ENCODE data around the gene RGS19. TPM values are rescaled to one million over a fixed set of nuclear protein-coding genes. Genes with fewer than 3 reads are reported as not detected.

RGS19 gene
- total RNA-seq, 1 donor from 2014 or later, result 7.6 TPM

DNA sequence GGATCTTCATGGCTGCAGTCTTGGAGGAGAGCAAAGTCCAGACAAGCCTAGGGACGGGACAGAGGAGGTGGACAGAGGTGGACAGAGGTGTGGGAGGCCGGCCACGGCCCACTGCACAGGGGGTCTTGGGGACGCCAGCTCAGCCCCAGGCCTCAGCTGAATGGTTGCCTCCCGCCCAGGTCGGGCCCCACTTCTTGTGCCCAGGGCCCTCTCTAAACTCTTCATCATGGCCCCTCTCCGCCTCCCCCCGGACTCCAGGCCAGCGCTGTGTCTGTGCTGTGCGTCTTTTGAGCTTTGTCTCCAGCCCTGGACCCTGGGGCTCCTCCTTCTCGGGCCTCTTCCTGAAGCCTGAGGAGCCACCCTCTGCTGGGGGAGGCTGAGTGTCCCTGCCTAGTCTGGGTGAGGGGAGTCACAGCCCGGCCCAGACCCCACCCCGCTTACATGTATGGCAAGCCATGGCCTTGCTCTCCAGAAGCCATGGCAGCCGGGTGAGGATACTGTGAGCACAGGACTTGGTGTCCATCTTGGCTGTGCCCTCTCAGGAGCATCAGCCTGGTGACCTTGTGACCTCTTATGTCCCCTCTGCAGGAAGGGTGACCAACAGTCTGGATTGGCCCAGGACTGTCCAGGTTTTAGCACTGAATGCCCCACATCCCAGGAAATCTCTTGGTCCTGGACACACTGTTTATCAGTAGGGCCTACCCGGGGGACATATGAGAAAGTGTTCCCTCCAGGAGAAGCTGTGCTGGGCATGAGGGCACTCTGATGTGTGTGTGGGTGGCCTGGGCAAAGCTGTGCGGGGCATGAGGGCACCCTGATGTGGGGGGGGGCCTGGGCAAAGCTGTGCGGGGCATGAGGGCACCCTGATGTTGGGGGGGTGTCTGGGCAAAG is 37.5 kb upstream of the RGS19 start:
- Mint-ChIP-seq H3K27me3 (peaks cover 14% of the 10 kb centered on the region), H3K27ac (no peak overlapping the region), H3K36me3 (ENCODE audit: insufficient read depth) (no peaks in the 10 kb centered on the region), H3K9me3 (ENCODE audit: low read depth) (no peaks in the 10 kb centered on the region), H3K4me3 (ENCODE audit: low read depth) (no peak overlapping the region), H3K4me1 (ENCODE audit: low read depth) (no peaks in the 10 kb centered on the region)
- TF ChIP-seq, protein P1, sequence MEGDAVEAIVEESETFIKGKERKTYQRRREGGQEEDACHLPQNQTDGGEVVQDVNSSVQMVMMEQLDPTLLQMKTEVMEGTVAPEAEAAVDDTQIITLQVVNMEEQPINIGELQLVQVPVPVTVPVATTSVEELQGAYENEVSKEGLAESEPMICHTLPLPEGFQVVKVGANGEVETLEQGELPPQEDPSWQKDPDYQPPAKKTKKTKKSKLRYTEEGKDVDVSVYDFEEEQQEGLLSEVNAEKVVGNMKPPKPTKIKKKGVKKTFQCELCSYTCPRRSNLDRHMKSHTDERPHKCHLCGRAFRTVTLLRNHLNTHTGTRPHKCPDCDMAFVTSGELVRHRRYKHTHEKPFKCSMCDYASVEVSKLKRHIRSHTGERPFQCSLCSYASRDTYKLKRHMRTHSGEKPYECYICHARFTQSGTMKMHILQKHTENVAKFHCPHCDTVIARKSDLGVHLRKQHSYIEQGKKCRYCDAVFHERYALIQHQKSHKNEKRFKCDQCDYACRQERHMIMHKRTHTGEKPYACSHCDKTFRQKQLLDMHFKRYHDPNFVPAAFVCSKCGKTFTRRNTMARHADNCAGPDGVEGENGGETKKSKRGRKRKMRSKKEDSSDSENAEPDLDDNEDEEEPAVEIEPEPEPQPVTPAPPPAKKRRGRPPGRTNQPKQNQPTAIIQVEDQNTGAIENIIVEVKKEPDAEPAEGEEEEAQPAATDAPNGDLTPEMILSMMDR (IDR thresholded peaks at IDR 0.05; ENCODE audit: unreplicated experiment), result no peak
- DNase-seq (ENCODE audit: low spot score, unreplicated experiment), result no peak

DNA sequence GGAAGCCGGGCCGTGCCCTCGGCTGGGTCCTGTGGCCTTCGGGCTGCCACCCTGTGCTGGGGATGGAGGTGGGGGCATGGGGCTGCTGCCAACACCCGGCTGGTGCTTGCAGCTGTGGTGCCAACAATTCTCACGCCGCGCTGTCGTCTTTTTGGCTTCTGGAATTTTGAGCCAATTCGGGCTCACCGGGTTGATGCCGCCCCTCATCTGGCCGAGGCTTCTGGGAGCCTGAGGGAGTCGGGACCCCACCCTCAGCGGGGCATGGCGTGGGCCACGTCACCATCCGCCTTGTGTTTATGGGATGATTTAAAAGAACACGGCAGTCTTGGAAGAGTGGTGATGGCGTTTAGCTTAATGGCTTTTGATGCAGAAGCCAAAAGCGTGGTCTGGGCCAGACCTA is 36.7 kb upstream of the RGS19 start:
- TF ChIP-seq, protein P1 (IDR thresholded peaks at IDR 0.05; ENCODE audit: unreplicated experiment), result no peak
- Mint-ChIP-seq H3K27ac (no peak overlapping the region), H3K4me1 (ENCODE audit: low read depth) (no peaks in the 10 kb centered on the region), H3K36me3 (ENCODE audit: insufficient read depth) (no peaks in the 10 kb centered on the region), H3K9me3 (ENCODE audit: low read depth) (no peaks in the 10 kb centered on the region), H3K27me3 (peaks cover 6% of the 10 kb centered on the region), H3K4me3 (ENCODE audit: low read depth) (no peak overlapping the region)
- no peak for DNase-seq (ENCODE audit: low spot score, unreplicated experiment)

DNA sequence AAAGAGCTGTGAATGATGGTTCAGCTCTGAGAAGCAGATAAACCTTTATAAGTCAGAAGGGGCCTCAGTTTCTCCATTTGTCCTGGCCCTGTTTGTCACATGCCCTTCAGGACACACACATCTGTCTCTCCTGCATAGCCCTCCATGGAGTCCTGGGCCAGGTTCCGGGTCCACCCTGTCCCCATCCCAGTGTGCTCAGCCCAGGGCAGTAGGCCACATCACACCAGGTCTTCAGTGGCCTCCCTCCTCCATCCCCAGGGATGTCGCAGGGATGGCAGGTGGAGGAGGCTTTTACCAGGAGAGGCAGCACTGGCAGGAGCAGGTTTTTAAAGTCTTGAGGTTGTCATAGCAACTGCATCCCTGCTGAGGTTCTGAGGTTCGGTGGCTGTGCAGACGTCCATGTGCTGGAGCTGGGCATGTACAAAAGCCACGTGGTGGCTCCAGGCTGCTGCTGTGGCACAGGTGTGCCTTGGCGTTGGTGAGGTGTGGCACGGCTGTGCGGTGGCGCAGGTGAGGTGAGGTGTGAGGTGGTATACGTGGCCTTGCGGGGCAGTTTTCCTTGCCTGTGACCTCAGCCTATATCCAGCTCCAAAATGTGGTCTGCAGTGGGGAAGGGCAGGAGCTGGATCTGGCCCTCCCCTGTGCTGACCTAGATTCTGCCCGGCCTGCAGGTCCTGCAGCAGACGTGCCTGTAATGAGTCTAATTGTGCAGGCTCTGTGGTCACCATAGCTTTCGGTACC is 36.0 kb upstream of the RGS19 start:
- H3K4me3 Mint-ChIP-seq (ENCODE audit: low read depth), result no peak overlapping the region
- H3K27me3 Mint-ChIP-seq, result peaks cover 6% of the 10 kb centered on the region
- H3K27ac Mint-ChIP-seq, result no peak overlapping the region
- TF ChIP-seq, protein P1 (IDR thresholded peaks at IDR 0.05; ENCODE audit: unreplicated experiment), result no peak
- no peaks in the 10 kb centered on the region for H3K36me3 Mint-ChIP-seq (ENCODE audit: insufficient read depth)
- no peaks in the 10 kb centered on the region for H3K9me3 Mint-ChIP-seq (ENCODE audit: low read depth)
- DNase-seq (ENCODE audit: low spot score, unreplicated experiment), result no peak
- no peaks in the 10 kb centered on the region for H3K4me1 Mint-ChIP-seq (ENCODE audit: low read depth)

DNA sequence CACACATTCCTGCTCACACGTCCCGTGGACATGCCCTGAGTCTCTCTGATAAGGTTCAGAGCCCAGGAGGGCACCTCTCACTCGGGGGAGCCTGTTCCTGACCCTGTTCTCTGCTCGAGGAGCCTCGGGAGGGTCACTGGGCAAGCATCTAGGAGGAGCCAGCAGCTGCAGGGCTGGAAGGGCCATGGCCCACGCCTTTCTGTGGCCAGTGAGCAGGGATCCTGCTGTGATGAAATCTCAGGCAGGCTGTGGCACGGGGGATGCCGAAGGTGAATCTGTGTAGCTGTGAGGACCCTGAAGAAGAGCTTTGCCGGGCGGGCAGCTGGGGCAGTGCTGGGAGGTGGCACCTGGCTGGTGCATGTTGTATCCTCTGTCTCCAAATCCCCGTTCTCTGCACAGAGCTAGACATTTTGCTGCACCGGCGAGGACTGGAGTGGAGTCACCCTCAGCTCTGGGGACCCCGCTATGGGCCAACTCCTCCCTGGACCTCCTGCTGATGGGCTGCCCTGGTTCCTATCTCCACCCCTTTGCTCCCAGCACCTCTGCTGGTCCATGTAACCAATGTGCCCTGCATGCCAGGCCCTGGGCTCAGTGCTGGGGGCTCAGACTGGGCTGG is 35.1 kb upstream of the RGS19 start:
- H3K27ac Mint-ChIP-seq, result no peak overlapping the region
- TF ChIP-seq, protein P1 (IDR thresholded peaks at IDR 0.05; ENCODE audit: unreplicated experiment), result no peak

DNA sequence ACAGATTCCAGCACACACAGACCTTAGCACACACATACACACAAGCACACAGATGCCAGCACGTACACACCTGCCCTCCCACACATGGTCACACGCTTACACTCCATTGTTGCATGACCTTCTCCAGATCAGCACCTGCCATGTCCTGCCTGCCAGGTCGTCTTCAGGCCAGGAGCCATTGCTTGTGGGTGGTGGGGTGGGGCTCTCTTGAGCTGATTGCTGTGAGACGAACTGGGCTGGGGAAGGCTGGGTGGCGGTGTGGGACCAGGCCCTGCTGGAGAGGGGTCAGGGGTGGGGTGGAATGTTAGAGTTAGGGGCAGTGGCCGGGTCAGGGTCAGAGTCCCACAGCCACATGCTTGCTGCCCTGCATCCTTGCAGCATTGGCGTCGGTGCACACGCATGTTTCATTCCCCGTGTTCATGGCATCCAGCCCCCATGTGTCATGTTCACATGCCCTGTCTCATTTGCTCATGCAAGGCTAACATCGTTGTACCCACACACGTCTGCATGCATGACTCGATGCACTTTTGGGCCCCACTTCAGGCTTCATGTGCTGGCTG is 34.6 kb upstream of the RGS19 start:
- peaks cover 6% of the 10 kb centered on the region for H3K27me3 Mint-ChIP-seq
- H3K4me3 Mint-ChIP-seq (ENCODE audit: low read depth), result no peak overlapping the region
- H3K9me3 Mint-ChIP-seq (ENCODE audit: low read depth), result no peaks in the 10 kb centered on the region
- TF ChIP-seq, protein P1 (IDR thresholded peaks at IDR 0.05; ENCODE audit: unreplicated experiment), result no peak
- H3K27ac Mint-ChIP-seq, result no peak overlapping the region
- no peaks in the 10 kb centered on the region for H3K4me1 Mint-ChIP-seq (ENCODE audit: low read depth)
- no peak for DNase-seq (ENCODE audit: low spot score, unreplicated experiment)
- H3K36me3 Mint-ChIP-seq (ENCODE audit: insufficient read depth), result no peaks in the 10 kb centered on the region

More for the DNA sequence above, 35.1 kb upstream of the RGS19 start:
- Mint-ChIP-seq H3K4me1 (ENCODE audit: low read depth) (no peaks in the 10 kb centered on the region), H3K4me3 (ENCODE audit: low read depth) (no peak overlapping the region), H3K36me3 (ENCODE audit: insufficient read depth) (no peaks in the 10 kb centered on the region), H3K27me3 (peaks cover 6% of the 10 kb centered on the region), H3K9me3 (ENCODE audit: low read depth) (no peaks in the 10 kb centered on the region)
- DNase-seq (ENCODE audit: low spot score, unreplicated experiment), result no peak
